K562 (cell line): Measurements from ENCODE around the gene OBSCN. TPM values are rescaled to one million over a fixed set of nuclear protein-coding genes. Genes with fewer than 3 reads are reported as not detected.
"Not testable (repeated sequence)": the region's sequence is repeated elsewhere in the genome, so short reads cannot be mapped to it uniquely, and the experiment has no call there.

Experiments used
- ATAC-seq: fragments of 200-7000 bp; cut with Tn5 transposase; 3 replicates; pipeline ENCODE4 v1.9.1; 2020; ENCODE audit warnings: moderate library complexity
- BruUV-seq: library from RNA; stranded (reverse); fragments of 400-500 nt; replicated peaks from 2 replicates; lab custom pipeline; 2021; lab: Mats Ljungman, UMichigan
- CTCF ChIA-PET: fragments of 300-600 bp; formaldehyde crosslinking; extraction: SDS; loops from one replicate; lab custom pipeline; 2021; ENCODE audit warnings: low intra/inter-chr PET ratio; lab: Yijun Ruan, JAX
- POLR2A ChIA-PET: fragments of 300-600, 350-650 bp; sonication (Branson Sonifier 250); formaldehyde crosslinking; extraction: SDS; loops from one replicate; lab custom pipeline; 2021; ENCODE audit warnings: antibody characterized with exemption, inconsistent platforms; lab: Yijun Ruan, JAX
- DNase-seq, 4 experiments: peaks; one replicate each; pipeline versions ENCODE4 v3.0.0 to v3.0.0-alpha.2; 2011 to 2018; ENCODE audit warnings: low spot score in 3 of 4, mixed read lengths in 3 of 4; ENCODE audit errors: extremely low read depth in 1 of 4
- FAIRE-seq: peaks from 2 replicates; lab custom pipeline; 2011; peaks lifted over from hg19 to GRCh38; lab: Jason Lieb, UNC
- H2AFZ ChIP-seq: 2 replicates; pipeline ENCODE4 v1.6.0; 2011; ENCODE audit warnings: low read depth, low read length, control low read depth, inconsistent platforms
- H3K27ac ChIP-seq: fragments of 200-600 bp; 3 replicates; pipeline ENCODE4 v1.8.0; 2011; ENCODE audit warnings: low read depth, mild to moderate bottlenecking, control low read depth, inconsistent platforms, low read length, moderate library complexity, mixed read lengths; ENCODE audit errors: extremely low read depth
- H3K27me3 ChIP-seq, 2 experiments: fragments of 300-600 bp in 1 of 2; 2 replicates in 1 of 2; 3 replicates in 1 of 2; pipeline versions ENCODE4 v1.6.0 to v1.8.0; 2011; ENCODE audit warnings: inconsistent platforms in 2 of 2, low read length in 2 of 2, mild to moderate bottlenecking in 1 of 2, mixed read lengths in 1 of 2, moderate library complexity in 1 of 2; ENCODE audit not compliant: control insufficient read depth in 2 of 2, insufficient read depth in 2 of 2
- H3K36me3 ChIP-seq: fragments of 300-600 bp; 3 replicates; pipeline ENCODE4 v1.8.0; 2011; ENCODE audit warnings: mild to moderate bottlenecking, low read length, inconsistent platforms; ENCODE audit not compliant: control insufficient read depth, insufficient read depth
- H3K4me1 ChIP-seq, 2 experiments: fragments of 200-600 bp in 1 of 2; replicated peaks in 1 of 2; 2 replicates in 1 of 2; 3 replicates in 1 of 2; pipeline versions ENCODE4 v1.5.1 to v1.8.0; 2011; ENCODE audit warnings: inconsistent platforms in 2 of 2, low read length in 2 of 2, mild to moderate bottlenecking in 1 of 2, mixed read lengths in 1 of 2, moderate library complexity in 1 of 2; ENCODE audit not compliant: control insufficient read depth in 2 of 2, insufficient read depth in 2 of 2
- H3K4me2 ChIP-seq: 2 replicates; pipeline ENCODE4 v1.6.1; 2011; ENCODE audit warnings: low read length, control low read depth, inconsistent platforms, mixed read lengths; ENCODE audit not compliant: insufficient read depth
- H3K4me3 ChIP-seq: fragments of 200-600 bp; sonication (generic), shearing (Covaris generic); 2 replicates; pipeline ENCODE4 v1.5.1; 2016; ENCODE audit warnings: control low read depth, inconsistent platforms
- H3K79me2 ChIP-seq: fragments of 200-600 bp; 3 replicates; pipeline ENCODE4 v1.8.0; 2011; ENCODE audit warnings: low read length, inconsistent platforms; ENCODE audit not compliant: control insufficient read depth, insufficient read depth
- H3K9ac ChIP-seq, 2 experiments: 2 replicates each; pipeline versions ENCODE4 v1.6.0 to v1.6.1; 2011; ENCODE audit warnings: low read depth in 2 of 2, low read length in 2 of 2, control low read depth in 1 of 2, inconsistent platforms in 1 of 2, mild to moderate bottlenecking in 1 of 2, mixed read lengths in 1 of 2; ENCODE audit not compliant: insufficient read depth in 1 of 2
- H3K9me1 ChIP-seq: one replicate; pipeline ENCODE4 v1.6.0; 2011; ENCODE audit warnings: inconsistent platforms, mild to moderate bottlenecking, low read length, moderate library complexity; ENCODE audit not compliant: control insufficient read depth, insufficient read depth
- H3K9me3 ChIP-seq: replicated peaks from 2 replicates; pipeline ENCODE4 v1.5.1; 2011; ENCODE audit warnings: low read depth, low read length, inconsistent platforms; ENCODE audit not compliant: control insufficient read depth, insufficient read depth
- H4K20me1 ChIP-seq: replicated peaks from 2 replicates; pipeline ENCODE4 v1.6.1; 2011; ENCODE audit warnings: low read length, inconsistent platforms, mixed read lengths; ENCODE audit not compliant: control insufficient read depth, insufficient read depth
- ATF7 ChIP-seq: fragments of 450-650 bp; IDR thresholded peaks from 2 replicates; pipeline ENCODE4 v1.7.1; 2014; ENCODE audit warnings: mild to moderate bottlenecking, moderate library complexity
- ESRRA ChIP-seq: fragments of 450-650 bp; IDR thresholded peaks from 2 replicates; pipeline ENCODE4 v1.6.1; 2014; ENCODE audit warnings: low read depth, mild to moderate bottlenecking, moderate library complexity, borderline replicate concordance
- SNIP1 ChIP-seq: fragments of 450-650 bp; IDR thresholded peaks from 2 replicates; pipeline ENCODE4 v1.7.1; 2017; ENCODE audit warnings: low read depth, mild to moderate bottlenecking
- ZNF121 ChIP-seq: sonication (generic); formaldehyde crosslinking; conservative IDR thresholded peaks from 2 replicates; pipeline ENCODE4 v1.8.0; 2022; ENCODE audit warnings: missing genetic modification reagents
- ZNF282 ChIP-seq: sonication (generic); formaldehyde crosslinking; IDR thresholded peaks from 2 replicates; pipeline ENCODE4 v1.8.1; 2023; ENCODE audit warnings: missing genetic modification reagents
- WGBS: fragments of 100-300 bp; shearing (Covaris generic); methylation state at CpG from one replicate; pipeline ENCODE4 v1.1.6; 2016; ENCODE audit warnings: low coverage, mixed read lengths; ENCODE audit not compliant: insufficient coverage; ENCODE audit errors: missing lambda C conversion rate; 5-methylcytosine and 5-hydroxymethylcytosine counted together
- in situ Hi-C: fragments of 300-500 bp; cut with MboI; formaldehyde crosslinking; loops from 4 replicates; pipeline ENCODE4 v1.15.0; 2018; ENCODE audit warnings: inconsistent platforms, mixed read lengths
- intact Hi-C: fragments of 100-400 bp; cut with micrococcal nuclease; formaldehyde crosslinking; loops from 2 replicates; pipeline ENCODE4 v1.14.2; 2022
- polyA plus RNA-seq, 8 experiments: library from polyadenylated mRNA; depleted of rRNA in 4 of 8; stranded (reverse) in 5 of 8; unstranded in 3 of 8; fragments of >200 nt; fragmentation: Nextera tagmentation in 2 of 8; fragmentation: Illumina TruSeq in 1 of 8; extraction: Ambion mirVana in 2 of 8; extraction: Trizol in 1 of 8; gene quantifications; 2 replicates each; pipeline versions ENCODE4 v1.2.1 to v1.2.3, GENCODE V29; 2011 to 2014; ENCODE audit warnings: inconsistent platforms in 1 of 8, missing spikeins in 1 of 8
- total RNA-seq, 7 experiments: library from RNA; depleted of rRNA in 6 of 7; stranded (reverse); fragments of >200 nt in 6 of 7; fragmentation: Illumina TruSeq in 2 of 7; extraction: Trizol in 2 of 7; gene quantifications; 2 replicates each; pipeline versions ENCODE4 v1.2.1 to v1.2.3, GENCODE V29; 2011 to 2021; ENCODE audit warnings: low replicate concordance in 1 of 7
- TF ChIP-seq, protein P1 (sequence below): fragments of 450-650 bp; IDR thresholded peaks from 2 replicates; pipeline ENCODE4 v1.7.1; 2018; ENCODE audit warnings: mild to moderate bottlenecking, low read depth; ENCODE audit not compliant: partially characterized antibody

The OBSCN gene
- total and polyA plus RNA-seq, 9 of the 15 experiments (the other 6 are each of a cell fraction or from before 2014, with no cell fraction given): 0.18 to 19.7 (median 3.6) TPM

DNA sequence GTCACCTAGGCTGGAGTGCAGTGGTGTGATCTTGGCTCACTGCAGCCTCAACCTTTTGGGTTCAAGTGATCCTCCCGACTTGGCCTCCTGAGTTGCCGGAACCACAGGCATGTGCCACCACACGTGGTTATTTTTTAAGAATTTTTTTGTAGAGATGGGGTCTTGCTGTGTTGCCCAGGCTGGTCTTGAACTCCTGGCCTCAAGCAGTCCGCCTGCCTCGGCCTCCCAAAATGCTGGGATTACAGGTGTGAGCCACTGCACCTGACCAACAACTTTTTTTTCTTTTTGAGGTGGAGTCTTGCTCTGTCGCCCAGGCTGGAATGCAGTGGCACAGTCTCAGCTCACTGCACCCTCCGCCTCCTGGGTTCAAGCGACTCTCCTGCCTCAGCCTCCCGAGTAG, 13.3 kb downstream of the OBSCN start:
- CTCF ChIA-PET, FAIRE-seq: not testable (repeated sequence)

DNA sequence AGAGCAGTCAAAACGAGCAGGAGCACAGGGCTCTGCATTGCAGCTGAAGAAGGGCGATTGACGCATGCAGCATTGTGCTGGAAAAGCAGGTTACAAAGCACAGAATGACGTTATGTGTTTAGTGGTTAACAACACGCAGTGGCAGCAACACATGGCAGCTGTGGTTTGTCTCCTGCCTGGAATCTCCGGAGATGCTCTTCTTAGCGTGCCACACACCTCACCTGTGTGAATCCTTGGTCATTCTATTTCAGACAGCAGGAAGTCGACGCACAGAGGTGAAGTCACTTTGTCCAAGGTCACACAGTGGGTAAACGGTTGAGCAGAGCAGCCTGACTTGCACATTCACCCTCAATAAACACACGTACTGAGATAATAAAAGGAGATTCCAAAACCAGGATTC, 14.7 kb downstream of the OBSCN start:
- H4K20me1 ChIP-seq: no peaks in the 10 kb centered on the region
- H2AFZ ChIP-seq: peak overlapping the region; percentile 68
- 13% methylated on average over 11 of the region's 11 CpGs for WGBS
- no peak for DNase-seq
- no peak overlapping the region; a peak in 1 of 4 replicates for H3K9ac ChIP-seq
- intact Hi-C loops (no loop called here), in situ Hi-C loops (loop anchor here (10.0 kb wide), 1 partner anchor 292 kb away; no protein-coding TSS in a partner anchor)
- peaks cover 4 to 8% of the 10 kb centered on the region in 2 experiments; a peak in 3 of 5 replicates for H3K27me3 ChIP-seq
- H3K36me3 ChIP-seq: no peaks in the 10 kb centered on the region; the same call in 2 of the 3 replicates
- no peaks in the 10 kb centered on the region for H3K9me3 ChIP-seq
- 0 out of 2 replicates have a peak overlapping the region, but pooled peaks have one; percentile 3 for H3K4me2 ChIP-seq
- H3K79me2 ChIP-seq: no peaks in the 10 kb centered on the region
- peak; percentile 6 for FAIRE-seq
- H3K27ac ChIP-seq: no peak overlapping the region
- peaks cover 5 to 18% of the 10 kb centered on the region in 2 experiments; a peak in 3 of 5 replicates for H3K4me1 ChIP-seq
- no peak overlapping the region for H3K4me3 ChIP-seq
- ATAC-seq: peak; percentile 6; the same call in 1 of the 3 replicates
- ChIA-PET POLR2A (no interaction called here), CTCF (no interaction called here)
- H3K9me1 ChIP-seq: no peaks in the 10 kb centered on the region
- BruUV-seq: no TSS peak
- TF ChIP-seq, protein P1, sequence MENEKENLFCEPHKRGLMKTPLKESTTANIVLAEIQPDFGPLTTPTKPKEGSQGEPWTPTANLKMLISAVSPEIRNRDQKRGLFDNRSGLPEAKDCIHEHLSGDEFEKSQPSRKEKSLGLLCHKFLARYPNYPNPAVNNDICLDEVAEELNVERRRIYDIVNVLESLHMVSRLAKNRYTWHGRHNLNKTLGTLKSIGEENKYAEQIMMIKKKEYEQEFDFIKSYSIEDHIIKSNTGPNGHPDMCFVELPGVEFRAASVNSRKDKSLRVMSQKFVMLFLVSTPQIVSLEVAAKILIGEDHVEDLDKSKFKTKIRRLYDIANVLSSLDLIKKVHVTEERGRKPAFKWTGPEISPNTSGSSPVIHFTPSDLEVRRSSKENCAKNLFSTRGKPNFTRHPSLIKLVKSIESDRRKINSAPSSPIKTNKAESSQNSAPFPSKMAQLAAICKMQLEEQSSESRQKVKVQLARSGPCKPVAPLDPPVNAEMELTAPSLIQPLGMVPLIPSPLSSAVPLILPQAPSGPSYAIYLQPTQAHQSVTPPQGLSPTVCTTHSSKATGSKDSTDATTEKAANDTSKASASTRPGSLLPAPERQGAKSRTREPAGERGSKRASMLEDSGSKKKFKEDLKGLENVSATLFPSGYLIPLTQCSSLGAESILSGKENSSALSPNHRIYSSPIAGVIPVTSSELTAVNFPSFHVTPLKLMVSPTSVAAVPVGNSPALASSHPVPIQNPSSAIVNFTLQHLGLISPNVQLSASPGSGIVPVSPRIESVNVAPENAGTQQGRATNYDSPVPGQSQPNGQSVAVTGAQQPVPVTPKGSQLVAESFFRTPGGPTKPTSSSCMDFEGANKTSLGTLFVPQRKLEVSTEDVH: no peak
- TF ChIP-seq ZNF282 (CRISPR knock-in tag): no peak
- TF ChIP-seq ESRRA: peak; percentile 58; the same call in 1 of the 2 replicates
- 0 out of 2 replicates have a peak, but pooled peaks have one; percentile 25 for TF ChIP-seq ATF7
- TF ChIP-seq SNIP1: no peak

More for the DNA sequence above, 13.3 kb downstream of the OBSCN start:
- H3K9me3 ChIP-seq, H3K4me3 ChIP-seq, H3K79me2 ChIP-seq, H3K9ac ChIP-seq, H3K27me3 ChIP-seq, H3K9me1 ChIP-seq, intact Hi-C loops, H3K4me2 ChIP-seq, H2AFZ ChIP-seq, H4K20me1 ChIP-seq, H3K36me3 ChIP-seq, ATAC-seq, DNase-seq, H3K27ac ChIP-seq, BruUV-seq: not testable (repeated sequence)
- POLR2A ChIA-PET: interaction anchor here (1.7 kb wide), 1 partner anchor 9 kb away, joined by 5 read pairs; no protein-coding TSS in a partner anchor
- in situ Hi-C loops: loop anchor here (10.0 kb wide), 1 partner anchor 294 kb away; no protein-coding TSS in a partner anchor
- TF ChIP-seq ZNF121 (CRISPR knock-in tag): peak; percentile 75; the same call in 1 of the 2 replicates
- WGBS: 30% methylated on average over 9 of the region's 9 CpGs
- peaks cover 5 to 30% of the 10 kb centered on the region in 2 experiments; a peak in 3 of 5 replicates for H3K4me1 ChIP-seq
